ENCODE results near the gene RASL10B.

GRCh38 chr17:35705705-35706104 lies 25.7 kb upstream of the RASL10B start:
- TF ChIP-seq CTCF (IDR thresholded peaks at IDR 0.05): no peak
- TF ChIP-seq POLR2A (IDR thresholded peaks at IDR 0.05): no peak
